Activated T-helper 1 cell treated with anti-CD3 and anti-CD28 coated beads, Interleukin-12 subunit alpha, Interleukin-12 subunit beta, Interleukin-2, Interleukin-4 antibody, amounts not matched to agents 30 ng/mL and 10 ng/mL and 1 ng/mL, durations not matched to agents 14 hours and 24 hours and 36 hours (primary cell): ENCODE measurements around the gene MASP2. TPM values are rescaled to one million over a fixed set of nuclear protein-coding genes. Genes with fewer than 3 reads are reported as not detected.
"Not testable (repeated sequence)": the region's sequence is repeated elsewhere in the genome, so short reads cannot be mapped to it uniquely, and the experiment has no call there.

Experiments used
- DNase-seq: peaks from one replicate; pipeline ENCODE4 v3.0.0; 2021; ENCODE audit warnings: low spot score
- H3K27ac Mint-ChIP-seq: one replicate; pipeline ENCODE4 v1.8.0; 2021; ENCODE audit warnings: mild to moderate bottlenecking, mixed read lengths
- H3K27me3 Mint-ChIP-seq: one replicate; pipeline ENCODE4 v1.8.0; 2022; ENCODE audit warnings: mild to moderate bottlenecking, moderate library complexity, mixed read lengths; ENCODE audit not compliant: insufficient read depth
- H3K36me3 Mint-ChIP-seq: one replicate; pipeline ENCODE4 v1.8.0; 2021; ENCODE audit warnings: low read depth, mixed read lengths
- H3K4me1 Mint-ChIP-seq: one replicate; pipeline ENCODE4 v1.8.0; 2021; ENCODE audit warnings: low read depth, mixed read lengths
- H3K4me3 Mint-ChIP-seq: one replicate; pipeline ENCODE4 v1.8.0; 2021; ENCODE audit warnings: mild to moderate bottlenecking, moderate library complexity, mixed read lengths
- H3K9me3 Mint-ChIP-seq: one replicate; pipeline ENCODE4 v1.8.0; 2021; ENCODE audit warnings: mixed read lengths
- intact Hi-C: fragments of 100-400 bp; cut with micrococcal nuclease; formaldehyde crosslinking; loops from one replicate; pipeline ENCODE4 v1.15.1; 2024
- total RNA-seq: library from RNA; stranded (reverse); gene quantifications from 2 replicates; pipeline ENCODE4 v1.2.3, GENCODE V29; 2022

Gene MASP2
- total RNA-seq = 0.15 and 0.57 TPM in 2 replicates

DNA sequence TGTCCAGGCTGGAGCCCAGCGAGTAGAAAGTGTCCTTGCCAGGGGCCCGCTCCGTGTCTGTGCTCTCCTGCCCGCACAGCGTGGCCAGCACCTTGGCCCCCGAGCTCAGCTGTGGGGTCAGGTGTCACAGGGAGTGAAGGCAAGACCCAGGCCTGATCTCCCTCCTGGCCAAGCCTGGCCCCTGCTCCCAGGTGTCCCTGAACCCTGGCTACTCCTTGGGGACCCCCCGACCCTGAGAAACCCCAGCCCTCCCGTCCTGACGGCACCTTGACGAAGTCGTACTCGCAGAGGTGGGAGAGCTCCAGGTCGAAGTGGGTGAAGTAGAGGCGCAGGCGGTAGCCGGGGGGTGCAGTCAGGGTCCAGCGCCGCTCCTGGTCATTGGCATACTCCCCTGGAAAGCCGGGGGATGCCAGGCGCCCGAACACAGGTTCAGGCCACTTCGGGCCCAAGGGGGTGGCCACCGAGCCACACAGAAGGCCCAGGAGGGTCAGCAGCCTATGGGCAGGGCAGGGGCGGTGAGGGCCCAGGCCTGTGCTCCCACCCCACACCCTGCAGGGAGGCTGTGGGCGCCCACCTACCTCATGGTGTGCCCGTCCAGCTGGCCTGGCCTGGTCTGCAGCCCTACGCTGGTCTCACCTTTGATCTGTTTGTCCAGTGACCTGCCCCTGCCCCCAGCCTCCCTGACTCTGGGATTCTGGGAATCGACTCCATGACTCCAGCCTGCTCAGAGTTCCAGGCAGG lies at the start of gene MASP2:
Gene MASP2 (minus strand): TSS at position 615 of the 741 bp plus-strand sequence. CDS start 32 bp downstream, at position 583.
- intact Hi-C loops = no loop called here
- H3K4me3 Mint-ChIP-seq = no peak within 1 kb of the TSS
- H3K27ac Mint-ChIP-seq = no peak within 1 kb of the TSS
- H3K27me3 Mint-ChIP-seq = no peaks in the 10 kb centered on the region
- H3K36me3 Mint-ChIP-seq = no peaks in the 10 kb centered on the region
- no peaks in the 10 kb centered on the region for H3K9me3 Mint-ChIP-seq
- no peak for DNase-seq
- H3K4me1 Mint-ChIP-seq = no peaks in the 10 kb centered on the region

DNA sequence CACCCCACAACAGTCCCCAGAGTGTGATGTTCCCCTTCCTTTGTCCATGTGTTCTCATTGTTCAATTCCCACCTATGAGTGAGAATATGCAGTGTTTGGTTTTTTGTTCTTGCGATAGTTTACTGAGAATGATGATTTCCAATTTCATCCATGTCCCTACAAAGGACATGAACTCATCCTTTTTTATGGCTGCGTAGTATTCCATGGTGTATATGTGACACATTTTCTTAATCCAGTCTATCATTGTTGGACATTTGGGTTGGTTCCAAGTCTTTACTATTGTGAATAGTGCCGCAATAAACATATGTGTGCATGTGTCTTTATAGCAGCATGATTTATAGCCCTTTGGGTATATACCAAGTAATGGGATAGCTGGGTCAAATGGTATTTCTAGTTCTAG lies 36.7 kb upstream of the MASP2 start:
- DNase-seq, intact Hi-C loops, H3K4me3 Mint-ChIP-seq, H3K27ac Mint-ChIP-seq, H3K9me3 Mint-ChIP-seq, H3K4me1 Mint-ChIP-seq, H3K27me3 Mint-ChIP-seq: not testable (repeated sequence)
- H3K36me3 Mint-ChIP-seq = peaks cover 51% of the 10 kb centered on the region

DNA sequence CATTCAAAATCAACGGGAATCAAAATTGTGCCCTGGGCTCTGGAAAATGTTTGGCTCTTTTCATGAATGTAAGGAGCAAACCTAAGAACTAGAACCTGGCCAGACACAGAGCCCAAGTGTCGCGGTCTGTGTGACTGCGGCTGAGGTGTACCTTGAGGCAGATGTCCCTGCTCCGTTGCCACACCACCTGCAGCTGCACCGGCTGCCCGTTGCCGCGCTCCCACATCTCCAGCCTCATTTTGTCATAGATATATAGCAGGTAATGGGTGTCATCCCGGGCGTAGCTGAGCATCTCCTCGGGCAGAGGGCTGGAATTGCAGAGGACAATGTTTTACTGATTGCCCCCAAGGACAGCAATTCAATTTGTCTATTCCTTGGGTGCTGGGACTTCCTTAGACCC lies 33.9 kb upstream of the MASP2 start:
- Mint-ChIP-seq H3K4me3 (no peak overlapping the region), H3K27ac (no peak overlapping the region), H3K9me3 (no peaks in the 10 kb centered on the region), H3K4me1 (no peaks in the 10 kb centered on the region), H3K27me3 (no peaks in the 10 kb centered on the region), H3K36me3 (peaks cover 44% of the 10 kb centered on the region)
- intact Hi-C loops = no loop called here
- no peak for DNase-seq

DNA sequence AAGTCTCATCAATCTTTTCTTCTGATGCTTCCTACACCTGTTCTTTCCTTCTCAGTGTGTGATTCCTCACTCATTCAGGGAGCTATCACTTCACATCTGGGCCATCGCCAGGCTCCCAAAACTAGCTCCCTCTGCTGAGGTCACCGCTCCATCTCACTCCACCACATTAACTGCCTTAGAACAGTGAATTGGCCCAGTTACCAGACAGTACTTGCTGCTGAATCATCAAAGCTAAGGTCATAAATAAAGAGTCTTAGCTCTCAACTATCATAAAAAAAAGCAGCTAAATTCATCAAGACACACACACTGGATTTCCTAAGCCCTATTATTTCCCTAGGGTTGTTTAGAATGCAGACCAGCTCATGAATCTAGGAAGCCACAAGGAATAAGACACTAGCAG lies 31.6 kb upstream of the MASP2 start:
- Mint-ChIP-seq H3K36me3 (peaks cover 43% of the 10 kb centered on the region), H3K9me3 (no peaks in the 10 kb centered on the region), H3K4me1 (no peaks in the 10 kb centered on the region), H3K4me3 (no peak overlapping the region), H3K27me3 (no peaks in the 10 kb centered on the region), H3K27ac (no peak overlapping the region)
- intact Hi-C loops = no loop called here
- DNase-seq = no peak

DNA sequence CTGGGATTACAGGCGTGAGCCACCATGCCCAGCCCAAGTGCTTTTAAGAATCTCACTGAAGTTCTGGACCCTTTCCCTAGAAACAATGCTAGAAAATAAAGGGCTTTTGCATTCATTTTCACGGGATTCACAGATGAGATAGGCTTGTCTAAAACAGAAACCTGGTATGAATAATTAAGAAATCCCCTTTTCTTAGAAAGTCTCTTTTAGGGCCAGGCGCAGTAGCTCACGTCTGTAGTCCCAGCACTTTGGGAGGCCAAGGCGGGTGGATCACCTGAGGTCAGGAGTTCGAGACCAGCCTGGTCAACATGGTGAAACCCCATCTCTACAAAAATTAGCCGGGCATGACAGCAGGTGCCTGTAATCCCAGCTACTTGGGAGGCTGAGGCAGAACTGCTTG lies 26.4 kb upstream of the MASP2 start:
- intact Hi-C loops = loop anchor here (5.0 kb wide), 1 partner anchor 36 kb away; no protein-coding TSS in a partner anchor
- not testable (repeated sequence) for H3K9me3 Mint-ChIP-seq, H3K4me3 Mint-ChIP-seq, H3K27me3 Mint-ChIP-seq, DNase-seq, H3K27ac Mint-ChIP-seq, H3K4me1 Mint-ChIP-seq
- peaks cover 49% of the 10 kb centered on the region for H3K36me3 Mint-ChIP-seq

DNA sequence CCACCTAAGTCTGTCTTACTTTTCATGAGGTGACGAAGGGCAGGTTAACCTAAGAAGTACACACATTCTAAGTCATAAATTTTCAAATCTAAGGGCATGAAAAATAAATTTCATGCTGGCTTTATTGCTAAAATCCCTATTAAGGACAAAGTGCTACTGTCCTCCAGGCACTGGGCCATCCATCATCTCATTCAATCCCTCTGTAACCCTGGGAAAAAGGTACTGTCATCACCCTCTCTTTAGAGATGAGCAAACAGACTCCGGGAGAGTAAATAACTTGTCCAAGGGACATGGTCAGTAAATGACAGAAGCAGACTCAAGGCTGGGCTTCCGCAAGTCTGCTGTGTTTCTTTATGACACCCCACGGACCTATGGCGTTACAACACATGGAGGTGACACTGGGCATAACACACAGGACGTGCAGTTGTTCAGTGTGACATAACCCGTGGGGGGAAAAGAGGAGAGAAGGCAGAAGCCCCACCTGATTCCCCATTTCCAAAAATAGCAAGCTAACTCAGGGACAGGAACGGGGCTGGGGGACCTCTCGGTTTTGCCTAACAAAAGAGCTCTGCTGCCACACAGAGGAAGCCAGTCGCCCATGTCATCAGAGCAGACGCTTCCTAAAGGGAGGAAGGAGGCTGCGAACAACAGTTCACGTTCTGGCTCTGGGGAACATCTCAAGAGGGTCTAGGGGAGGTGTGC lies 25.3 kb upstream of the MASP2 start:
- intact Hi-C loops = loop anchor here (5.0 kb wide), 1 partner anchor 35 kb away; no protein-coding TSS in a partner anchor
- Mint-ChIP-seq H3K27ac (no peak overlapping the region), H3K4me3 (no peak overlapping the region), H3K36me3 (peaks cover 52% of the 10 kb centered on the region), H3K4me1 (no peaks in the 10 kb centered on the region), H3K9me3 (no peaks in the 10 kb centered on the region), H3K27me3 (no peaks in the 10 kb centered on the region)
- no peak for DNase-seq

DNA sequence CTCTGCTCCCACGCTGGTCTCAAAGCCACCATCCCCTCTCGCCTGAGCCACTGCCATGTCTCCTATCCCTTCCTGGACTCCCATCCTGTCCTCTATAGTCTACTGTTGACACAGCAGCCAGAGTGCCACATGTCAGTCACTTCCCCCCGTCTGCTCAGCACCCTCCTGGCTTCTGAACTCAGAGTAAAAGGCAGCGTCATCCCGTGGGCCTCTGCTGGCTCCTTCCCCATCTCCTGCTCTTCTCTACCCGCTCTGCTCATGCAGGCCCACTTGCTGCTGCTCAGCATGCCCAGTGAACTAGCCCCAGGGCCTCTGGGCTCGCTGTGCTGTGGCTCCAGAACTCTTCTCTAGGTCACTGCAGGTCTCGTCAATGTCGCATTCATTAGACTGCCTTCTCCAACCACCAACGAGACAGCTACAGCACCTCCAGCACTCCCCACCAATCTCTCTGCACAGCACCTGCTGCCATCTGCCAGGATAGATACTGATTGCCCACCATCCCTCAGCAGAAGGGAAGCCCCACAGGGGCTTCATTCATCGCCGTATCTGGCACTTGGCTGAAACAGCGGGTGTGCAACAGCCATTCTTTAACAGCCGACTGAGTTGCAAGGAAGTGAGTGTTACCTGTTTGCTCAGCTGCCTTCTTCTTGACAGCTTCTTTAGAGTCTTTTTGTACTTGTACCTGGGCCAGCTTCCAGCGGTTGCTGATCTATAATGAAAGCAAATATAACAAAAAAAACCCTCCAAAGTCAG lies 24.6 kb upstream of the MASP2 start:
- H3K27ac Mint-ChIP-seq = peak overlapping the region; percentile 37
- no peaks in the 10 kb centered on the region for H3K27me3 Mint-ChIP-seq
- H3K4me1 Mint-ChIP-seq = no peaks in the 10 kb centered on the region
- intact Hi-C loops = loop anchor here (5.0 kb wide), 1 partner anchor 34 kb away; no protein-coding TSS in a partner anchor
- DNase-seq = no peak
- peaks cover 51% of the 10 kb centered on the region for H3K36me3 Mint-ChIP-seq
- no peaks in the 10 kb centered on the region for H3K9me3 Mint-ChIP-seq
- H3K4me3 Mint-ChIP-seq = no peak overlapping the region

DNA sequence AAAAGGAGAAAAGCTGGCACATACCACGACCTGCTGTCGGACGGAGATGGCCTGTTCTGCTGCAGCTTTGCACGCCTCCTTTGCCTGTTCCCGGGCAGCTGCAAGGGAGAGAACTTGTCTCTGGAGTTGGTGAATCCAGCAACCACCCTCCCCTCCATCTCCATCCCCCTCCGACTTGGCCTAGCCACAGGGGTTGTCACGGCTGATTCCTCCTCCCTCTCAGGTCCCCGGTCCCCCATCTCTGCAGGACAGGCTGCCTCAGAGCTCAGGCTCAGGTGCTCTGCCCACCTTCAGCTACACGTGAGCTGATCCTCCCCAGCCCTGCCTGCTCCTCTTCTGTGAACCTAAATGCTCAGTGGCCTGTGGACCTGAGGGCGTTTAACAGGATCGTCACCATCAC lies 23.8 kb upstream of the MASP2 start:
- Mint-ChIP-seq H3K4me3 (no peak overlapping the region), H3K36me3 (peaks cover 50% of the 10 kb centered on the region), H3K27ac (no peak overlapping the region), H3K9me3 (no peaks in the 10 kb centered on the region), H3K27me3 (no peaks in the 10 kb centered on the region), H3K4me1 (no peaks in the 10 kb centered on the region)
- DNase-seq = no peak
- intact Hi-C loops = loop anchor here (5.0 kb wide), 1 partner anchor 34 kb away; no protein-coding TSS in a partner anchor

DNA sequence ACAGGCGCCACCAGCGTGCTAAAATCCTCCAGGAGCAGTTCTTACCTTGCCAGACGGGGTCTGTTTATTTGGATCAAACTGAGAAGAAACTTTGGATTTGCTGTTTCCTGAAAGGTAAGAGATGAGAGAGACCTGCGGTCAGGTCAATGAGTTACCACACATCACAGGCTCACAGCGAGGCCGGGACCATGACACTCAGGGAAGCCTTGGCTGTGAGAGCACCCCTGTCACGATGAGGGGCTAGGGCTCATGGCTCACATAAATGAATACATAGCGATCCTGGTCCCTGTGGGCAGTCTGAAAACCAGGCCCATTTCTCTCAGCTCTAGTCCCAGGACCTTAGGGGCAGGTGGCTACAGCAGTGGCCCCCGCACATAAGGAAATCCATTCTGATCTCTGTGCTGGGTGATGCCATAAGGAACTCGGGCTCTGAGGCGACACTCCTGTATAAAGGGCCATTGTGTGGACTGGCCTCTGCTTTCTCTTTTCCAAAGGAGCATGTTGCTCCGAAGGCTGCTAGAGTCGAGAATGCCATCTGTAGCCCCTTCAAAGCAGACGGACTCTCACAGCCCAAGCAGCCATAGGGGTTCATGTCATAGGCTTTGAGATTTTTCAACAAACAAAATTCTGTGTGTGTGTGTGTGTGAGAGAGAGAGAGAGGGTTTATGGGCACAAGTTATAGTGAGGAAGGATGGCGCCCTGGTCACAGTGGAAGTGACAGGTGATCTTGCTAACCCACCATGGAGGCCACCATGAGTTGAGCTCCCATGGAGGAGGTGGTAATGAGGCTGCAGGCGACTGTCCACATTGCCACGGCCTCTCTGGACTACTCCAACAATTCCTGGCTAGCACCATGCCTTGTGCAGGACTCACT lies 21.8 kb upstream of the MASP2 start:
- intact Hi-C loops = loop anchor here (10.0 kb wide), 1 partner anchor 666 kb away; the partner anchor contains the start of gene AGTRAP
- Mint-ChIP-seq H3K27ac (no peak overlapping the region), H3K4me3 (no peak overlapping the region), H3K4me1 (no peaks in the 10 kb centered on the region), H3K9me3 (no peaks in the 10 kb centered on the region), H3K36me3 (peaks cover 53% of the 10 kb centered on the region), H3K27me3 (no peaks in the 10 kb centered on the region)
- DNase-seq = no peak

DNA sequence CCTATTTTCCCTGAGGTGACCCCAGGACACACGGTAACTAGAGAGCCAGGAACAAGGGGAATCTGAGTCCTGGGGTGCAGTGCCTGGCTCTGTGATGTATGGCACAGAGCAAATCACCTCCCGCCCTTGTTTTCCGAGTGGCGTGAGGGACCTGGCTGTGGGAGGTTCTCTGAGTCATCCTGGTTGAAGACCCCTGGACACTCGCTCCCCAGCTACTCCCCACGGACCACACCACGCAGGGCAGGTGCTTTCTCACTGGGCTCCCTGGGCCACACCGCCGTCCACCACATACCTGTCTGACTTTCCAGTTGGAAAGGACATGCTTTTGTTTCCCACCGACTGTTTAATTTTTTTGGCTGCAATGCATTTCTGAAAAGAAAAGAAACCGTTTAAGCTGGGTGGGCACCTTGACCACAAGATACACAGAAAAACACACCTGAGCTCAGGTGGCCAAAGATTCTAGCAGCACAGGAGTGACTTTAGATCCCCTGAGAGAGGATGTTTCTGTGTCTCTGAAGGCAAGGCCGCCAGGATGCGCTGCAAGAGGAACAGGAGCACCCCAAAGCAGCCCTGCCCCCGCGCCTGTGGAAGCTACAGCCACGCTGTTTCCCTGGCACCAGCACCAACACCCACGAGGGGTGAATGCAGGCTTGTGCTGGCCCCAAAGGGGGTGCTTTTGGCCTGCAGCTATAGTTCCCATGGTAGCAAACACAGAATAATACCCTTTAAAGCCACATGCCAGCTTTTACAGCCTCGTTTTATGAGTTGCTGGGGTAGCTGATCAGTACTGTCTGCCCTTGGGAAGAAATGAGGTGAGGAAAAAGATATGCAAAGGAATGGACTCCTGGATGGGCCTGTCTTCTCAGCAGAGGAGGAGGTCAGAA lies 20.9 kb upstream of the MASP2 start:
- Mint-ChIP-seq H3K9me3 (no peaks in the 10 kb centered on the region), H3K27me3 (no peaks in the 10 kb centered on the region), H3K36me3 (peaks cover 57% of the 10 kb centered on the region), H3K4me3 (no peak overlapping the region), H3K4me1 (peaks cover 8% of the 10 kb centered on the region), H3K27ac (no peak overlapping the region)
- DNase-seq = no peak
- intact Hi-C loops = loop anchor here (10.0 kb wide), 1 partner anchor 667 kb away; the partner anchor contains the start of gene AGTRAP

DNA sequence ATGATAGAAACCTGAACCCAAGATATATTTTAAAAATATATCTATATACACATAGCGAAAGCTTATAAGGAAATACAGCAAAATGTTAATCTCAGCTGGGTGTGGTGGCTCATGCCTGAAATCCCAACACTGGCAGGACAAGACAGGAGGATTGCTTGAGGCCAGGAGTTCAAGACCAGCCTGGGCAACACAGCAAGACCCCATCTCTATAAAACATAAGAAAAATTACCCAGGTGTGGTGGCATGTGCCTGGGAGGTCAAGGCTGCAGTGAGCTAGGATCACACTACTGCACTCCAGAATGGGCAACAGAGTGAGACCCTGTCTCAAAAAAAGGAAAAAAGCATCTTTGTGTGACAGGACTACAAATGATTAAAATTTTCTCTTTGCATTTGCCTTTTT lies 18.8 kb upstream of the MASP2 start:
- DNase-seq = no peak
- no peak overlapping the region for H3K4me3 Mint-ChIP-seq
- H3K27me3 Mint-ChIP-seq = no peaks in the 10 kb centered on the region
- peaks cover 47% of the 10 kb centered on the region for H3K36me3 Mint-ChIP-seq
- intact Hi-C loops = loop anchor here (10.0 kb wide), 1 partner anchor 669 kb away; the partner anchor contains the start of gene AGTRAP
- no peak overlapping the region for H3K27ac Mint-ChIP-seq
- H3K4me1 Mint-ChIP-seq = peaks cover 26% of the 10 kb centered on the region
- H3K9me3 Mint-ChIP-seq = no peaks in the 10 kb centered on the region
